T-helper 9 cell (primary cell): Measurements from ENCODE around the gene PTPN9.
"Not testable (repeated sequence)": the region's sequence is repeated elsewhere in the genome, so short reads cannot be mapped to it uniquely, and the experiment has no call there.

ENCODE experiments used
- DNase-seq: peaks from one replicate; pipeline ENCODE4 v3.0.0-alpha.2; 2020

The PTPN9 gene

GRCh38 chr15:75452865-75453702 is 126.0 kb downstream of the PTPN9 start:
- DNase-seq, result peak; percentile 25

- DNase-seq, result peak; percentile 59
Measured at GRCh38 chr15:75452364-75452864, 126.7 kb downstream of the PTPN9 start.

GRCh38 chr15:75451674-75452363 is 127.3 kb downstream of the PTPN9 start, which contains the start of gene SIN3A:
Gene SIN3A, minus strand, starts transcription at chr15:75451690. Its CDS starts 21,315 bp downstream, at chr15:75430375.
- peak; percentile 99 for DNase-seq

GRCh38 chr15:75451202-75451673 is 127.9 kb downstream of the PTPN9 start:
- no peak for DNase-seq

- DNase-seq, result peak; percentile 97
Measured at GRCh38 chr15:75450307-75451201, 128.6 kb downstream of the PTPN9 start.

GRCh38 chr15:75449585-75450306 is 129.4 kb downstream of the PTPN9 start:
- DNase-seq, result no peak

- DNase-seq, result not testable (repeated sequence)
Measured at GRCh38 chr15:75448171-75448570, 130.9 kb downstream of the PTPN9 start.

- DNase-seq, result no peak
Measured at GRCh38 chr15:75446151-75446550, 133.0 kb downstream of the PTPN9 start.

- DNase-seq, result not testable (repeated sequence)
Measured at GRCh38 chr15:75445324-75445723, 133.8 kb downstream of the PTPN9 start.

GRCh38 chr15:75443972-75444453 is 135.1 kb downstream of the PTPN9 start:
- DNase-seq, result not testable (repeated sequence)

GRCh38 chr15:75437721-75438120 is 141.4 kb downstream of the PTPN9 start:
- no peak for DNase-seq

GRCh38 chr15:75436881-75437280 is 142.2 kb downstream of the PTPN9 start:
- no peak for DNase-seq

- DNase-seq, result no peak
Measured at GRCh38 chr15:75431682-75432081, 147.4 kb downstream of the PTPN9 start.

- no peak for DNase-seq
Measured at GRCh38 chr15:75431270-75431669, 147.8 kb downstream of the PTPN9 start.

GRCh38 chr15:75430259-75430658 is 148.9 kb downstream of the PTPN9 start:
- no peak for DNase-seq

- DNase-seq, result no peak
Measured at GRCh38 chr15:75428152-75428551, 151.0 kb downstream of the PTPN9 start.

- no peak for DNase-seq
Measured at GRCh38 chr15:75425966-75426500, 153.1 kb downstream of the PTPN9 start.

- no peak for DNase-seq
Measured at GRCh38 chr15:75422554-75422953, 156.6 kb downstream of the PTPN9 start.

- DNase-seq, result no peak
Measured at GRCh38 chr15:75420698-75421097, 158.4 kb downstream of the PTPN9 start.

GRCh38 chr15:75416584-75416983 is 162.5 kb downstream of the PTPN9 start:
- no peak for DNase-seq
